Liver (tissue), 3 donors: Measurements from ENCODE around the gene LRRC70.

Experiments used
- CTCF ChIP-seq: fragments of 150-350 bp; IDR thresholded peaks from 2 replicates; pipeline ENCODE4 v1.5.1; 2017; ENCODE audit warnings: improper control_type of control experiment, low read depth, low read length; ENCODE audit not compliant: missing input control
- GABPA ChIP-seq, 2 donors: IDR thresholded peaks in 1 of 2; conservative IDR thresholded peaks in 1 of 2; 2 replicates each; pipeline ENCODE4 v1.6.1; 2016; ENCODE audit warnings: antibody characterized with exemption in 2 of 2, mild to moderate bottlenecking in 1 of 2, moderate library complexity in 1 of 2
- HNF4A ChIP-seq, 2 donors: conservative IDR thresholded peaks; 2 replicates each; pipeline ENCODE4 v1.6.1; 2016; ENCODE audit warnings: antibody characterized with exemption in 2 of 2, mild to moderate bottlenecking in 2 of 2
- HNF4G ChIP-seq: IDR thresholded peaks from 2 replicates; pipeline ENCODE4 v1.6.1; 2016; ENCODE audit warnings: antibody characterized with exemption
- MAX ChIP-seq: IDR thresholded peaks from 2 replicates; pipeline ENCODE4 v1.6.1; 2016; ENCODE audit warnings: antibody characterized with exemption
- RAD21 ChIP-seq, 2 donors: IDR thresholded peaks; 2 replicates each; pipeline ENCODE4 v1.6.1; 2016; ENCODE audit warnings: antibody characterized with exemption in 2 of 2, mild to moderate bottlenecking in 2 of 2
- REST ChIP-seq: IDR thresholded peaks from 2 replicates; pipeline ENCODE4 v1.6.1; 2016; ENCODE audit warnings: antibody characterized with exemption, mild to moderate bottlenecking
- SP1 ChIP-seq: IDR thresholded peaks from 2 replicates; pipeline ENCODE4 v1.6.1; 2018; ENCODE audit warnings: antibody characterized with exemption, mild to moderate bottlenecking
- TAF1 ChIP-seq: conservative IDR thresholded peaks from 2 replicates; pipeline ENCODE4 v1.6.1; 2016; ENCODE audit warnings: antibody characterized with exemption, mild to moderate bottlenecking
- YY1 ChIP-seq: IDR thresholded peaks from 2 replicates; pipeline ENCODE4 v1.6.1; 2016; ENCODE audit warnings: antibody characterized with exemption, mild to moderate bottlenecking
- ZBTB33 ChIP-seq: IDR thresholded peaks from 2 replicates; pipeline ENCODE4 v1.6.1; 2016; ENCODE audit warnings: antibody characterized with exemption
- donor health status: healthy.
- donor health status: healthy.

- no peak for TF ChIP-seq HNF4A (conservative IDR thresholded peaks at IDR 0.05)
- no peak for TF ChIP-seq RAD21 (IDR thresholded peaks at IDR 0.05)
- TF ChIP-seq CTCF, result no peak
- no peak for TF ChIP-seq REST
- no peak for TF ChIP-seq MAX
- no peak for TF ChIP-seq SP1
- TF ChIP-seq YY1, result no peak
- TF ChIP-seq TAF1, result no peak
- no peak for TF ChIP-seq GABPA (IDR thresholded peaks at IDR 0.05 in 1 of 2, conservative IDR thresholded peaks at IDR 0.05 in 1 of 2)
- TF ChIP-seq ZBTB33, result no peak
- no peak for TF ChIP-seq HNF4G
These were observed 45.0 kb upstream of the LRRC70 start for GRCh38 chr5:62533597-62533996.
